Activated CD4-positive, alpha-beta memory T cell treated with anti-CD3 and anti-CD28 coated beads, Interleukin-2, amount 10 ng/mL, durations not matched to agents 7 days and 5 days (primary cell): ENCODE results near the gene ACAT2. TPM values are rescaled to one million over a fixed set of nuclear protein-coding genes. Genes with fewer than 3 reads are reported as not detected.
"Not testable (repeated sequence)": the region's sequence is repeated elsewhere in the genome, so short reads cannot be mapped to it uniquely, and the experiment has no call there.

Source experiments
- CTCF ChIA-PET: fragments of 350-600 bp; sonication (Branson Sonifier 250); formaldehyde crosslinking; loops from one replicate; lab custom pipeline; 2021; ENCODE audit warnings: antibody characterized with exemption, inconsistent platforms; lab: Charles Lee
- POLR2A ChIA-PET: fragments of 350-600 bp; sonication (Branson Sonifier 250); formaldehyde crosslinking; loops from one replicate; lab custom pipeline; 2021; ENCODE audit warnings: antibody characterized with exemption; lab: Charles Lee
- DNase-seq: peaks from one replicate; pipeline ENCODE4 v3.0.0-alpha.2; 2020
- H3K27ac Mint-ChIP-seq: one replicate; pipeline ENCODE4 v1.8.0; 2021; ENCODE audit warnings: mild to moderate bottlenecking, mixed read lengths
- H3K27me3 Mint-ChIP-seq: one replicate; pipeline ENCODE4 v1.8.0; 2021; ENCODE audit warnings: mixed read lengths
- H3K36me3 Mint-ChIP-seq: one replicate; pipeline ENCODE4 v1.8.0; 2021; ENCODE audit warnings: low read depth, mixed read lengths
- H3K4me1 Mint-ChIP-seq: one replicate; pipeline ENCODE4 v1.8.0; 2021; ENCODE audit warnings: mixed read lengths
- H3K4me3 Mint-ChIP-seq: one replicate; pipeline ENCODE4 v1.8.0; 2021; ENCODE audit warnings: mild to moderate bottlenecking, mixed read lengths
- H3K9me3 Mint-ChIP-seq: one replicate; pipeline ENCODE4 v1.8.0; 2021; ENCODE audit warnings: mixed read lengths
- total RNA-seq, 2 experiments: library from RNA; stranded (reverse); gene quantifications; one replicate each; pipeline ENCODE4 v1.2.3, GENCODE V29; 2021

ACAT2 gene
- total RNA-seq, 2 experiments from 2014 or later = 98.0 to 109 TPM

DNA sequence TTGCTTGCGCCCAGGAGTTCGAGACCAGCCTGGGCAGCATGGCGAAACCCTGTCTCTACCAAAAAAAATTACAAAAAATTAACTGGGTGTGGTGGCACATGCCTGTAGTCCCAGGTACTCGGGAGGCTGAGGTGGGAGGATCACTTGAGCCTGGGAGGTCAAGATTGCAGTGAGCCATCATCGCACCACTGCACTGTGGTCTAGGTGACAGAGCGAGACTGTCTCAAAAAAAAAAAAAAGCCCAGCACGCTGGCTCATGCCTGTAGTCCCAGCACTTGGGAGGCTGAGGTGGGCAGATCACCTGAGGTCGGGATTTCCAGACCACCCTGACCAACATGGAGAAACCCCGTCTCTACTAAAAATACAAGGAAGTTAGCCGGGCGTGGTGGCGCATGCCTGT, 28.4 kb upstream of the ACAT2 start:
- not testable (repeated sequence) for H3K9me3 Mint-ChIP-seq, H3K27me3 Mint-ChIP-seq, H3K4me3 Mint-ChIP-seq, DNase-seq, H3K27ac Mint-ChIP-seq
- ChIA-PET CTCF (interaction anchor here (1.4 to 1.8 kb wide), 2 partner anchors 28 to 41 kb away, joined by 4 to 6 read pairs; partner anchors contain the start of gene ACAT2), POLR2A (interaction anchor here (1.0 to 7.6 kb wide), 2 partner anchors 23 to 29 kb away, joined by 4 to 91 read pairs; partner anchors contain the start of gene ACAT2)
- H3K4me1 Mint-ChIP-seq = peaks cover 57% of the 10 kb centered on the region
- H3K36me3 Mint-ChIP-seq = peaks cover 46% of the 10 kb centered on the region

DNA sequence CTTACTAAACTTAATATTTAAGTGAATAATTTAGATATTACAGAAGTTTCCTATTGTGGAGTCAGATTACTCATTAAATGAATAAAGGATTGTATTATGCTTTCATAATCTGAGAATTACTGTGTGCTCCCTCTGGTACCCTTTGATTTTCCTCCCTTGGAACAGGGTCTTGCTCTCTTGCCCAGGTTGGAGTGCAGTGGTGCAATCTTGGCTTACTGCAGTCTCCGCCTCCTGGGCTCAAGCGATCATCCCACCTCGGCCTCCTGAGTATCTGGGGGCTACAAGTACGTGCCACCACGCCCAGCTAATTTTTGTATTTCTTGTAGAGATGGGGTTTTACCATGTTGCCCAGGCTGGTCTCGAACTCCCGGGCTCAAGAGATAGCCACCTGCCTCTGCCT, 24.9 kb upstream of the ACAT2 start:
- ChIA-PET CTCF (interaction anchor here (1.4 kb wide), 2 partner anchors 16 to 46 kb away, joined by 3 to 4 read pairs; no protein-coding TSS in a partner anchor), POLR2A (interaction anchor here (1.1 to 4.0 kb wide), 5 partner anchors 8 to 52 kb away, joined by 3 to 24 read pairs (median 11); partner anchors contain the start of genes ACAT2 and WTAP)
- H3K9me3 Mint-ChIP-seq = no peaks in the 10 kb centered on the region
- H3K27ac Mint-ChIP-seq = no peak overlapping the region
- no peak overlapping the region for H3K4me3 Mint-ChIP-seq
- peaks cover 31% of the 10 kb centered on the region for H3K4me1 Mint-ChIP-seq
- H3K27me3 Mint-ChIP-seq = no peaks in the 10 kb centered on the region
- no peak for DNase-seq
- peaks cover 36% of the 10 kb centered on the region for H3K36me3 Mint-ChIP-seq

- Mint-ChIP-seq H3K4me3 (no peak overlapping the region), H3K27me3 (no peaks in the 10 kb centered on the region), H3K27ac (no peak overlapping the region), H3K36me3 (peaks cover 46% of the 10 kb centered on the region), H3K9me3 (no peaks in the 10 kb centered on the region), H3K4me1 (peaks cover 17% of the 10 kb centered on the region)
- DNase-seq = no peak
- CTCF ChIA-PET = interaction anchor here (1.0 to 1.7 kb wide), 3 partner anchors 10 to 57 kb away, joined by 3 to 6 read pairs (median 3); no protein-coding TSS in a partner anchor
- POLR2A ChIA-PET = interaction anchor here (0.7 to 3.7 kb wide), 4 partner anchors 12 to 50 kb away, joined by 3 to 17 read pairs (median 3); partner anchors contain the start of genes ACAT2, TCP1 and WTAP
Observed at GRCh38 chr6:159739341-159739740, 22.5 kb upstream of the ACAT2 start.

DNA sequence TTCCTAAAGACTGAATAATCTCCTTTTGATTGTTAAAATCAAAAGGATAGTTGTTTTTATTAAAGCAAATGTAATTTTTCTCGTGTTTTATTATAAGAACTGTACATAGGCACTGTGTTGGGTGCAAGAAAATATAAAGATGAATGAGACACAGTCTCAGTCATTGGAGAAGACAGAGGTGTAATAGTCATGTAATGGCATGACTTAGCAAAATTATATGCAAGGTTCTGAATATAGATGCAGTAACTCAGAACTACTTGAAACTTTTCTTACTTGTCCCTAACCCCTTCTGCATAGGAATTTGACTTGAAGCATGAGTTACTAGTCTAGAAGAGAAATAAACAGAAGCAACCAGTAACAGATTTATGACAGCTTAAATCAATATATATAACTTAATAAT, 19.7 kb upstream of the ACAT2 start:
- ChIA-PET POLR2A (interaction anchor here (1.0 kb wide), 2 partner anchors 13 to 19 kb away, joined by 3 to 4 read pairs; no protein-coding TSS in a partner anchor), CTCF (no interaction called here)
- Mint-ChIP-seq H3K4me1 (peaks cover 17% of the 10 kb centered on the region), H3K9me3 (no peaks in the 10 kb centered on the region), H3K4me3 (no peak overlapping the region), H3K27me3 (no peaks in the 10 kb centered on the region), H3K36me3 (peaks cover 64% of the 10 kb centered on the region), H3K27ac (no peak overlapping the region)
- DNase-seq = no peak

DNA sequence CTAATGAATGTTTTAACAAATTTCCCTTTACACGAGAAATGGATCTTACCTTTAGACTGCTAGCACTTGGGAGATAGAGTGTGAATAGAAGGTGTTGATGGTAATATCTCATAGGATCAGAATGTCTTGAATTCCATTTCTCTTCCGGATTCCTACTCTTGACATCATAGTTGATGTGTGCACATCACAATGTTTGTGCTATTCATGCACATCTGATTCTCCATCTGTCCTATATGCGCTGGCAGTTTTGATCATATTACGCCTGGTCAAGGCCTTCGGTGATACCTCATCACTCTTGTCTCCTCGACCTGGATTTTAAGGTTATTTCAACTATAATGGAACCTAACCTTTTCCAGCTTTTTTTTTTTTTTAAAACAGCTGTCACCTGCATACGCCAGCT, 16.8 kb upstream of the ACAT2 start:
- H3K36me3 Mint-ChIP-seq = peaks cover 76% of the 10 kb centered on the region
- ChIA-PET CTCF (no interaction called here), POLR2A (no interaction called here)
- no peak overlapping the region for H3K27ac Mint-ChIP-seq
- no peak for DNase-seq
- no peak overlapping the region for H3K4me3 Mint-ChIP-seq
- no peaks in the 10 kb centered on the region for H3K27me3 Mint-ChIP-seq
- H3K9me3 Mint-ChIP-seq = no peaks in the 10 kb centered on the region
- peaks cover 7% of the 10 kb centered on the region for H3K4me1 Mint-ChIP-seq

DNA sequence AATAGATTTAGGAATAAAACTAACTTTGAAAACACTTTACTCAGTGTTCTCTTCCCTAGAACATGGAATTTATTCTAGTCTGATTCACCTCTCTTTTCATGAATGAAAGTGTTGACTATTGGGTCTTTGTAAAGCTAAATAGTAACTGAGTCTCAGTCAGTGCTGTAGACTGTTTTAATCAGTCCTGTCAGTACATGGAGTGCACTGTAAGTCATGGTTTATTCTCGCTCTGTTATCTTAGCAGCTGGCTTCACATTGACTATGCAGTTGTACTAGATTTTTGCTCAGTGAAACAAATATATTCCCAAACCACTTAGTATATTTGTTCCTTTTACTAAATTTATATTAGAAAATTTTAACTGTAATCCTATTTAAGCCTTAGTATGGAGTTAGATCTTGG, 15.1 kb upstream of the ACAT2 start:
- H3K4me1 Mint-ChIP-seq = peaks cover 5% of the 10 kb centered on the region
- ChIA-PET POLR2A (interaction anchor here (1.0 to 2.6 kb wide), 5 partner anchors 9 to 43 kb away, joined by 3 to 9 read pairs (median 4); partner anchors contain the start of genes ACAT2, MRPL18 and TCP1), CTCF (interaction anchor here (1.6 kb wide), 1 partner anchor 15 kb away, joined by 3 read pairs; the partner anchor contains the start of gene ACAT2)
- no peak overlapping the region for H3K27ac Mint-ChIP-seq
- no peaks in the 10 kb centered on the region for H3K27me3 Mint-ChIP-seq
- DNase-seq = no peak
- peaks cover 71% of the 10 kb centered on the region for H3K36me3 Mint-ChIP-seq
- no peak overlapping the region for H3K4me3 Mint-ChIP-seq
- no peaks in the 10 kb centered on the region for H3K9me3 Mint-ChIP-seq

- POLR2A ChIA-PET = interaction anchor here (0.6 to 2.6 kb wide), 3 partner anchors 11 to 59 kb away, joined by 3 to 9 read pairs (median 4); partner anchors contain the start of gene ACAT2
Observed at GRCh38 chr6:159748127-159748526, 13.7 kb upstream of the ACAT2 start.

DNA sequence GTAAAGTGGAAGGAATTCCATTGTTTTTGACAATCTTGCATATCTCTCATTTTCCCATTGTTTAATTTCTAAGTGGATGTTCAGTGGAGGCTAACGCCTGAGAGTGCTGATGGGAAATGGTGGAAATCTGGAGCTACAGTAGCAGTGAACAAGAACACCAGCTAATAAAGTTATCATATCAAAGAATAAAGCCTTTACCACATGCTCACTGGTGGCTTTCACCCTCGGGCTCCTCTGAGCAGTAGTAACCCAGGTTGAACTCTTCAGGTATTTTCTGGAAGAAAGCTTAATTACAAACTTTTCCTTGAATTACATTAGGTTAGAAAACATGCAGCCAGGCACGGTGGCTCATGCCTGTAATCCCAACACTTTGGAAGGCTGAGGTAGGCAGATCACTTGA, 10.4 kb upstream of the ACAT2 start:
- DNase-seq = no peak
- H3K4me1 Mint-ChIP-seq = peaks cover 2% of the 10 kb centered on the region
- H3K4me3 Mint-ChIP-seq = no peak overlapping the region
- POLR2A ChIA-PET = interaction anchor here (0.9 to 2.4 kb wide), 2 partner anchors 10 to 20 kb away, joined by 3 to 10 read pairs; partner anchors contain the start of gene ACAT2
- H3K27me3 Mint-ChIP-seq = no peaks in the 10 kb centered on the region
- H3K27ac Mint-ChIP-seq = no peak overlapping the region
- H3K9me3 Mint-ChIP-seq = no peaks in the 10 kb centered on the region
- CTCF ChIA-PET = interaction anchor here (1.2 kb wide), 1 partner anchor 8 kb away, joined by 4 read pairs; no protein-coding TSS in a partner anchor
- peaks cover 74% of the 10 kb centered on the region for H3K36me3 Mint-ChIP-seq

More at GRCh38 chr6:159748127-159748526, 13.7 kb upstream of the ACAT2 start:
- DNase-seq, H3K27ac Mint-ChIP-seq, H3K4me1 Mint-ChIP-seq, H3K9me3 Mint-ChIP-seq, H3K27me3 Mint-ChIP-seq, CTCF ChIA-PET, H3K4me3 Mint-ChIP-seq: not testable (repeated sequence)
- H3K36me3 Mint-ChIP-seq = peaks cover 72% of the 10 kb centered on the region

GRCh38 chr6:159753081-159753872, 8.6 kb upstream of the ACAT2 start:
- CTCF ChIA-PET = interaction anchor here (1.0 kb wide), 1 partner anchor 35 kb away, joined by 3 read pairs; no protein-coding TSS in a partner anchor
- Mint-ChIP-seq H3K9me3 (no peaks in the 10 kb centered on the region), H3K27me3 (no peaks in the 10 kb centered on the region), H3K27ac (no peak overlapping the region), H3K4me1 (peaks cover 7% of the 10 kb centered on the region), H3K4me3 (no peak overlapping the region), H3K36me3 (peaks cover 79% of the 10 kb centered on the region)
- no peak for DNase-seq
- POLR2A ChIA-PET = interaction anchor here (2.4 kb wide), 1 partner anchor 8 kb away, joined by 10 read pairs; the partner anchor contains the start of gene ACAT2

DNA sequence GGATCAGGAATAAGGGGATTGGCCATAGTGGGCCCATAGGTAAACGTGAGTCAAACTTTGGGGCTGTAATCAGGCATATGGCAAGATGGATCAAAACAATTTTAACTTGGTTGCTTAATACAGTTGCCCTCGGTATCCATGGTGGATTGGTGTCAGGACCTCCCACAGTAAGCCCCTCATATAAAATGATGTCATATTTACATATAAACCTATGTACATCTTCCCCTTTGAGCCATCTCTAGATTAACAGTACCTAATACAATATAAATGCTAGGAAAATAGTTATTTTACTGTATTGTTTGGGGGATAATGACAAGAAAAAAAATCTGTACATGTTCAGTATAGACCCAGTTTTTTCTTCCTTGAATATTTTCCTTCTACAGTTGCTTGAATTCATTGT, 7.4 kb upstream of the ACAT2 start:
- peaks cover 73% of the 10 kb centered on the region for H3K36me3 Mint-ChIP-seq
- no peak overlapping the region for H3K27ac Mint-ChIP-seq
- no peak for DNase-seq
- no peaks in the 10 kb centered on the region for H3K9me3 Mint-ChIP-seq
- ChIA-PET POLR2A (interaction anchor here (1.1 kb wide), 1 partner anchor 28 kb away, joined by 6 read pairs; no protein-coding TSS in a partner anchor), CTCF (interaction anchor here (0.5 kb wide), 1 partner anchor 33 kb away, joined by 3 read pairs; no protein-coding TSS in a partner anchor)
- no peaks in the 10 kb centered on the region for H3K27me3 Mint-ChIP-seq
- H3K4me3 Mint-ChIP-seq = no peak overlapping the region
- H3K4me1 Mint-ChIP-seq = peaks cover 11% of the 10 kb centered on the region

GRCh38 chr6:159754959-159755914, 6.6 kb upstream of the ACAT2 start:
- DNase-seq = no peak
- Mint-ChIP-seq H3K27ac (no peak overlapping the region), H3K4me3 (no peak overlapping the region), H3K36me3 (peaks cover 71% of the 10 kb centered on the region), H3K27me3 (no peaks in the 10 kb centered on the region), H3K9me3 (no peaks in the 10 kb centered on the region), H3K4me1 (peaks cover 16% of the 10 kb centered on the region)
- CTCF ChIA-PET = interaction anchor here (0.5 kb wide), 1 partner anchor 34 kb away, joined by 3 read pairs; no protein-coding TSS in a partner anchor
- POLR2A ChIA-PET = interaction anchor here (1.1 kb wide), 1 partner anchor 29 kb away, joined by 6 read pairs; no protein-coding TSS in a partner anchor

GRCh38 chr6:159756508-159756907, 5.3 kb upstream of the ACAT2 start:
- no peak for DNase-seq
- Mint-ChIP-seq H3K27ac (no peak overlapping the region), H3K4me3 (no peak overlapping the region), H3K4me1 (peaks cover 26% of the 10 kb centered on the region), H3K9me3 (no peaks in the 10 kb centered on the region), H3K36me3 (peaks cover 74% of the 10 kb centered on the region), H3K27me3 (no peaks in the 10 kb centered on the region)
- CTCF ChIA-PET = no interaction called here
- POLR2A ChIA-PET = interaction anchor here (0.7 to 1.2 kb wide), 4 partner anchors 24 to 33 kb away, joined by 3 to 4 read pairs (median 3); partner anchors contain the start of gene TCP1
